Mesodermal cell (in vitro differentiated cells): ENCODE results near the gene ANKIB1.

ENCODE experiments used
- H3K27ac ChIP-seq: 2 replicates; pipeline ENCODE4 v1.7.0; 2013; ENCODE audit warnings: mild to moderate bottlenecking, low read depth, low read length, moderate library complexity; ENCODE audit not compliant: severe bottlenecking
- H3K36me3 ChIP-seq: 2 replicates; pipeline ENCODE4 v1.7.1; 2013; ENCODE audit warnings: mild to moderate bottlenecking, low read length, moderate library complexity; ENCODE audit not compliant: control insufficient read depth, insufficient read depth
- H3K4me1 ChIP-seq: one replicate; pipeline ENCODE4 v1.7.1; 2013; ENCODE audit warnings: mild to moderate bottlenecking, low read length; ENCODE audit not compliant: insufficient read depth, control insufficient read depth, poor library complexity, severe bottlenecking
- H3K4me3 ChIP-seq: 2 replicates; pipeline ENCODE4 v1.7.0; 2013; ENCODE audit warnings: low read length, control low read depth, mild to moderate bottlenecking; ENCODE audit not compliant: insufficient read depth, poor library complexity, severe bottlenecking; ENCODE audit errors: extremely low read depth
- H3K9me3 ChIP-seq: 2 replicates; pipeline ENCODE4 v1.7.1; 2013; ENCODE audit warnings: mild to moderate bottlenecking, low read length, moderate library complexity; ENCODE audit not compliant: control insufficient read depth
- WGBS, 2 experiments: methylation state at CpG; one replicate each; pipeline ENCODE4 v1.1.5; 2013; ENCODE audit warnings: missing lambda C conversion rate in 2 of 2; ENCODE audit not compliant: insufficient coverage in 2 of 2; 5-methylcytosine and 5-hydroxymethylcytosine counted together

ANKIB1 gene

DNA sequence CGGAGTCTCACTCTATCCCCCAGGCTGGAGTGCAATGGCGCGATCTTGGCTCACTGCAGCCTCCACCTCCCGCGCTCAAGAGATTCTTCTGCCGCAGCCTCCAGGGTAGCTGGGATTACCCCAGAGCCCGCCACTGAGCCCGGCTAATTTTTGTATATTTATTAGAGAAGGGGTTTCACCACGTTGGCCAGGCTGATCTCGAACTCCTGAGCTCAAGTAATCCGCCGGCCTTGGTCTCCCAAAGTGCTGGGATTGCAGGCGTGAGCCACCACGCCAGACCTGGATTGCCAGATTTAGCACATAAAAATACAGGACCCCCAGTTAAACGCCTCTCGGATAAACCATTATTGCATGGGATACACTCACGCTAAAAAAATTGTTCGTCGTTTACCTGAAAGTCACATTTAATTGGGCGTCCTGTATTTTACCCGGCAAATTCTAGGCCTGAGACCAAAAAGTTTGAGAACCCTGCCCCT, 201.1 kb downstream of the ANKIB1 start:
- peak overlapping the region; percentile 86 for H3K4me3 ChIP-seq
- H3K4me1 ChIP-seq: no peaks in the 10 kb centered on the region
- H3K9me3 ChIP-seq: no peaks in the 10 kb centered on the region
- WGBS, 2 experiments: 40 to 44% methylated on average over 13 to 16 of the region's 21 CpGs
- no peak overlapping the region for H3K27ac ChIP-seq
- peaks cover 28% of the 10 kb centered on the region for H3K36me3 ChIP-seq

DNA sequence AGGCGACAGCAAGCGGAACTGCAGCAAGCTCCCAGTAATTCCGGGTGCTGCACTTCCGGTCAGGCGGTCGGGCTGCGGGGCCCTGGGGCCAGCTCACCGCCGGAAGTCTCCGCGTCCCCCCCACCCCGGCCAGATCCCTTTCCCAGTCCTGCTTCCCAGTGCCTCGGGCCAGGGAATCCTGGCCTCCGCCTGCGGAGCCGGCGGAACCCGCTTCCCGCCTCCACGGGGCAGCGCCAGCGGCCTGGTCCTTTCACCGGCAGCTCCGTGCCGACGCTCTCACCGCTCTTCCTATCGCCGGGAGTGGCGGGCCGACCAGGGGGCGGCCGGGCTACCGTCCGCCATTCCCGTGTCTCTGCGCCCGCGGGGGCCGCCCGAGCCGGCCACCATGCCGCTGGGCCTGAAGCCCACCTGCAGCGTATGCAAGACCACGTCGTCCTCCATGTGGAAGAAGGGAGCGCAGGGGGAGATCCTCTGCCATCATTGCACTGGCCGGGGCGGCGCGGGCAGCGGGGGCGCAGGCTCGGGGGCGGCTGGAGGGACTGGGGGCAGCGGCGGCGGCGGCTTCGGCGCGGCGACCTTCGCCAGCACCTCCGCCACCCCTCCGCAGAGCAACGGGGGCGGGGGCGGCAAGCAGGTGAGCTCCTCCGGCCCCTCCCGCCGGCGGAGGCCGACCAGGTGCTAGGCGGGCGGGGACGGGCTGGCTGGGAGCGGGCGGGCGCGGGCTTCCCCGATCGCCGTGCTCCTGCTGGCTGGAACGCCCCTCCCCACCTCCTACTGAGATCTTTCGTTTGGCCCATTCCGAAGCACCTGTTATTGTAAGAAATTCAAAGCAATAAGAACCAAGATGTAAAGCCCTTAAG, 201.8 kb downstream of the ANKIB1 start, which contains the start of gene GATAD1:
Gene GATAD1 (plus strand): TSS at position 138 of the 860 bp plus-strand sequence. CDS start 248 bp downstream, at position 386.
- Histone ChIP-seq H3K4me1 (no peaks in the 10 kb centered on the region), H3K27ac (peak within 1 kb of the TSS; percentile 74), H3K36me3 (peaks cover 34% of the 10 kb centered on the region), H3K4me3 (peak within 1 kb of the TSS; percentile 86), H3K9me3 (no peaks in the 10 kb centered on the region)
- whole genome bisulfite sequencing, 2 experiments: 0% methylated on average over 55 to 72 of the region's 87 CpGs

DNA sequence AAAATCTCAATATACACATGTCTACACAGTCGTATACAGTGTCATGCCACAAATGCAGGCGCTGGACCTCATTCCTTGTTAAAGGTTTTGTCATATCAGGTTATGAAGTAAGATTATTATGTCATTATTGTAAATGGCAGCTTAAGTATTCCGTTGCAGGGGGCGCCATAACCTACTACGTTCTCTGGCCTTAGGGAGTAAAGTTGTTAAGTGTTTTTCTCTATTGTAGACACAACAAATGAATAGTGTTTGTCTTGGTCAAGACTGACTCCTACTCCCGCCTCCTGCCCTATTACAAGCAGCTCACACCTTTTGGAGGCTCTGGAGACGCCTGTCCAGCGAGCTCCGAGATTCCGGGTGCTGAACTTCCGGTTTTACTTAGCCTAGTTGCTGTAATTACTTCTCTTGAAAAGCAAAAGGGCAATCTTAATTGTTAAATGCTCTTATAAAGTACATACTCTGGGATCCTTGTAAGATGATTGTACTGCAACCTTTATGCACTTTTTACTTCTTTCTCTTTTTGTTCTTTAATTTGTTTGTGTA, 202.5 kb downstream of the ANKIB1 start:
- no peak overlapping the region for H3K27ac ChIP-seq
- H3K36me3 ChIP-seq: peaks cover 41% of the 10 kb centered on the region
- H3K9me3 ChIP-seq: no peaks in the 10 kb centered on the region
- WGBS, 2 experiments: 0% methylated on average over 1 to 4 of the region's 11 CpGs
- no peaks in the 10 kb centered on the region for H3K4me1 ChIP-seq
- H3K4me3 ChIP-seq: peak overlapping the region; percentile 86
